NOMO-1 treated with dmso at 0.1 percent for 144 hours (cell line): ENCODE measurements around the gene GPX3.

Source experiments
- DNase-seq: peaks from one replicate; lab custom pipeline; 2025; ENCODE audit not compliant: unreplicated experiment; lab: John Stamatoyannopoulos, UW

The GPX3 gene, protein sequence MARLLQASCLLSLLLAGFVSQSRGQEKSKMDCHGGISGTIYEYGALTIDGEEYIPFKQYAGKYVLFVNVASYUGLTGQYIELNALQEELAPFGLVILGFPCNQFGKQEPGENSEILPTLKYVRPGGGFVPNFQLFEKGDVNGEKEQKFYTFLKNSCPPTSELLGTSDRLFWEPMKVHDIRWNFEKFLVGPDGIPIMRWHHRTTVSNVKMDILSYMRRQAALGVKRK

DNA sequence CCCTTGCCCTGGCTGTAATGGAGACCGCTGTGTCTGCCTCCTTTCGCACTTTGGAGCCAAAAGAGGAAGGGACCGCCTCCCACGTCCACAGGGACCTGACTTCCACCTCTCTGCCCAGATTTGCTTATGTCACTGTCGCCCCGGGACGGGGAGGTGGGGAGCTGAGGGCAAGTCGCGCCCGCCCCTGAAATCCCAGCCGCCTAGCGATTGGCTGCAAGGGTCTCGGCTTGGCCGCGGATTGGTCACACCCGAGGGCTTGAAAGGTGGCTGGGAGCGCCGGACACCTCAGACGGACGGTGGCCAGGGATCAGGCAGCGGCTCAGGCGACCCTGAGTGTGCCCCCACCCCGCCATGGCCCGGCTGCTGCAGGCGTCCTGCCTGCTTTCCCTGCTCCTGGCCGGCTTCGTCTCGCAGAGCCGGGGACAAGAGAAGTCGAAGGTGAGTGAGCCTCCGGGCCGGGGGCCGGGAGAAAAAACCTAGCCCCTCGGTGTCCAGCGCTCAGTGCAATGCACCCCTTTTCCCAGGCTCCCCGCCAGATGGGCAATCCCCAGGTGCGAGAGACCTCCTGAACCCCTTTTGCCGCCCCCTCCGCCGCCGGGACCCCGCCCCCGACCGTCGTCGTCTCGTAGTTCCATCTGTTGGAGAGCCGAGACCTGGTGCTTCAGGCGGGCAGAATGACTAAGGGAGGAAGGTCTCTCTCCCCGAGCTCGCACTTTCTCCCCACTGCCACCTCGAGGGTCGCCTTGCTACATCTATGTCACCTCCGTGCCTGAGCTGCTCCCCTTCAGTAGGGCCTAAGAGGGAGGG, at the start of gene GPX3:
Gene GPX3 (plus strand): TSS at position 288 of the 807 bp plus-strand sequence. CDS start 64 bp downstream, at position 352.
- DNase-seq, result peak; percentile 89

DNA sequence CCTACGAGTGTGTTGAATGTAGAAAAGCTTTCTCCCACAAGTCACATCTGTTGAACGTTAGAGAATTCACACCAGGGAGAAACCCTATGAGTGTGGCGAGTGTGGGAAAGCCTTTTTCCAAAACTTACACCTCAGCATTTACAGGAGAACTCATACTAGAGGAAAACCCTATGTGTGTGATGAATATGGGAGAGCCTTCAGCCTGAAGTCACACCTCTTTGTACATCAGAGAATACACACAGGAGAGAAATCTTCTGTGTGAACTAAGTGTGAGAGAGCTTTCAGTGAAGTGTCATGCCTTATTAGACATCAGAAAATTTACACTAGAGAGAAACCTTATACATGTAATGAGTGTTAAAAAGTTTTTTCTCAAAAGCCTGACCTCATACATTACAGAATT, 41.8 kb upstream of the GPX3 start:
- DNase-seq, result no peak

DNA sequence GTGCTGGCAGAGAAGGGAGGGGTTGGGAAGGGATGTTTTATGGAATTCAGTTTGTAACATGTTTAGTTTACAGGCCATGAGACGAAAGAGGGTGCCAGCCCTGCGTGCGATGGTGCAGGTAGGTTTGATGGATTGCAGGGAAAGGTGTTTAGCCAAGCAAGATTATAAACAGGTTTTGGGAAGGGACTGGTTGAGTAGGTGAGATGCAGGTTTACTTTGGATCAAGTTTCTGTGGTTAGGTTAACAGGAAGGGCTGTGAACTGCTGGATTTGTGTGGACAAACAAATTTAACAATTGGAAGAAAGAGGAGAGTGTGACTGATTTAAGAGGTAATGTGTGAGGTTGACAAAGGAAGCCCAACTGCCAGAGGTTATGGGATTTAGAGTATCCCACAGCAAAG, 32.6 kb upstream of the GPX3 start:
- no peak for DNase-seq

DNA sequence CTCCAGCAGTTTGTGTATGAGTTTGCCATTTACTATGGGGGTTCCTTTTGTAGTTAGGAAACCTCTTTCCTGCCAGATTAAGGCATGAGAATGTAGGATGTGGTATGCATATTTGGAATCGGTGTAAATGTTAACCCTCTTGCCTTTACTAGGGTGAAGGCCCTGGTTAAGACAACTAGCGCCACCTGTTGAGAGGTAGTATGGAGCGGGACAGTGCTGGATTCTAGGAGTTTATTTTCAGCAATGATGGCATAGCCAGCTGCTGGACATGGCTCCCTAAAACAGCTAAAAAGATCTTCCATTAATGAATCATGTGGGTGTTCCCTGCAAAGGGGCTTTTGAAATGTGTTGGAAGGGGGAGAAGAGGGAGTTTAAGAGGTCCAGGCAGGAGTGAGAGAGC, 30.7 kb upstream of the GPX3 start:
- DNase-seq, result no peak

DNA sequence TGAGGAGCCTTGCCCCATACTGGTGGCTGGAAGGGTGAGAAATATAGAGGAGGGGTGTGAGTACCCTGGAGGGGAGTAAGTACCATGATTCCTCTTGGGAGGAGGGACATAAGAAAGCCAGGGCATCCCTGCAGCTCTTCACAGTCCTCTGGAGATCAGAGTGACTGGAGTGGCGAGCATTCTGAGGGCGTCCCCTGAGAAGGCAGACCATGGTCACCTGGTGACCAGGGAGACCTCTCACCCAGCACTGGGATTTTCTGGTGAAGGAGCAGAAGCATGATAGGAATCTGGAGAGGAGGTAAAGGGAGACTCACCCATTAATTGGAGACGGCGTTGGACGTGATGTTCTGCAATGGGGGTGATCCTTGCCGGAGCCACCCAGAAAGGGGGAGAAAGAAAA, 27.7 kb upstream of the GPX3 start:
- DNase-seq, result no peak

DNA sequence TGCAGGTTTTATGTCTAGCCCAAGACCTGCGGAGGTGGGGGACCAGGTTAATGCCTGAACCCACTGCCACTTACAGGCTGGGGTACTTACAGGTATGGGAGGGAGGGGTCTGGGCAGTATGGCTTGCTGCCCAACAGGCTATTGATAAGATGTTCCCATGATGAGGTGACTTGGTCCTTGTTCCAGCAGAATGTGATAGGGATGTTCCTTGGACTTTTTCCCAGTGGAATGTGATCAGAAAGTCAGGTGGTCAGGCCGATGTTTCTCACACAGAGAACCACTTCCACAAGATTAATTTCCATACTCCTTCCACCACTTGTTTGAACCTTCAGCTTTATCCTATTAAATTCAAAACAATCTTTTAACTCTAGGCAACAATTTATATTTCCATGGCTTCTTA, 27.0 kb upstream of the GPX3 start:
- no peak for DNase-seq

DNA sequence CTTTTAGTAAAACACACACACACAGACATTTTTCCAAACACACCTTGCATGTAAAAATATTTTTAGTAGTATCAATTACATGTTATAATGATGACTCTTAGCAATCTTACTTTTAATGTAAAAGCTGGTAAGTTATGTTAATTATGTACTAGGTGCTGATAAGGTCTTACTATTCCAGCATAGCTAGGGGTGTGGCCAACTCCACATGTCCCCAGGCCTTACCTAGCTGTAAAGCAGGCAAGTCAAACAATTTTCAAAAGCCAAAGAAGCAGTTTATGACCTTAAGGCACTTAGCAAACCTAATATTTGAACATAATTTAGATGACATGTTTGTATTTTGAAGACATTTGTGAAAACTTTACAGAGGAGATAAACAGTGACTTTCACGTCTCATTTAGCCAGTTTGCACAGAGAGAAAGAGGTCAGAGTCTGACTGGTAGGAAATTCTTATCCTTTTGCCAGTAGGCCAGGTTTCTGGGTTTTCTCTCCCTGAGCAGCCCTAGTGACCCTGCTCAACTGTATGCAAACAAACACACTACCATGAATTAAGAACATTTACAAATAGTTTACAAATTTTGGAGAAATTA, 26.5 kb upstream of the GPX3 start:
- no peak for DNase-seq

DNA sequence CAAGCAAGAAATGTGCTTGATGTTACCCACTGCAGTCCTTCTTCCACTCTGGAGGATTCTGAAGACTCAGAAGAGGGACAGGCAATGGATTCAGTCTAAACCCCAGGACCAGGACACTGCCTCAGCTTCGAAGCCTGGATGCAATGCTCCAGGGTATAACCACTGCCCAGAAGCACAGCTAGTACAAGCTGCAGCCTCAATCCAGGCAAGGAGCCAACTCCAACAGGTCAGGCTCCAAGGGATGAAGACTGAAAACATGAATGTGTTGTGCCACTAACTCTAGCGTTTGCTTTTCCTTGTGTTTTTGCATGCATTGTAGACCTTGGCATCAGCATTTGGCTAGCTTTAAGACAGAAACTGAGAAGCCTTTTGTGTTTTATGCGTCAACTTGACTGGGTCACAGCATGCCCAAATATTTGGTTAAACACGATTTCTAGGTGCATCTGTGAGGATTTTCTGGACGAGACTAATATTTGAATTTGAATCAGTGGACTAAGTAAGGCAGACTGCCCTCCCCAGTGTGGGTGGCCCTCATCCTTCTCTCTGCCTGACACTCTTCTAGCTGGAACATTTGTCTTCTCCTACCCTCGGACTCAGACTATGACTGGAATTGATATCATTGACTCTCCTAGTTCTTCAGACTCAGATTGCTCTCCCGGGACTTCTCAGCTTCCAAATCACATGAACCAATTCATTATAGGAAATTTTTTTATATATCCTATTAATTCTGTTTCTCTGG, 20.5 kb upstream of the GPX3 start:
- no peak for DNase-seq

DNA sequence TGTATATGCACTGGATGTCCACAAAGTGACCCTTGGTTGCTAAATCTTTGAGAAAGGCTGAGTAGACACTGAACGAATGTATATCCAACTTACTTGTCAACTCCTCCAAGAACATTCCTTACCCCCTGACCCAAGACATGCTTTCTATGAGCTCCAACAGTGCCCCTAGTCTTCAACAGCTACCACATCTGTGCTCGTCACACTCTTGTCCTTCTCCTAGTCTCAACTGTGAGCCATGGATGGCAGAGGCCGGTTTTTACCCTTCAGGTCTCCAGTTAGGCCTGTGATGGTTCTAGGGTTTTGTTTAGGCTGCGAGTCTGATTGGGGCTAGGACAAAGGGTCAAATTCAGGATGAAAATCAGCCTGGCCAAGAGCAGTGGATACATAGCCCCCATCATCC, 19.0 kb upstream of the GPX3 start:
- DNase-seq, result no peak

DNA sequence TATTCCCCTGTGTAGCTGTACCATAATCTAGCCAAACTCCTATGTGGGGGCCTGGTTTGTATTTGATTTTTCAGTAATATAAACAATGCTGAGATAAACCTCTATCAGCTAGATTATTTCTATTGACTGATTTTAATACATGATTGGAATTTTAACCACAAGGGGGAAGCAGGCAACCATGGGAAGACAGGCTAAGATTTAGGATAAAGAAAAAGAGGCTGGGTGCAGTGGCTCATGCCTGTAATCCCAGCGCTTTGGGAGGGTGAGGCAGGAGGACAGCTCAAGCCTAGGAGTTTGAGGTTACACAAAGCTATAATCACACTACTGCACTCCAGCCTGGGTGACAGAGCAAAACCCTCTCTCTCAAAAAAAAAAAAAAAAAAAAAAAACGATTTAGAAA, 18.1 kb upstream of the GPX3 start:
- DNase-seq, result no peak

DNA sequence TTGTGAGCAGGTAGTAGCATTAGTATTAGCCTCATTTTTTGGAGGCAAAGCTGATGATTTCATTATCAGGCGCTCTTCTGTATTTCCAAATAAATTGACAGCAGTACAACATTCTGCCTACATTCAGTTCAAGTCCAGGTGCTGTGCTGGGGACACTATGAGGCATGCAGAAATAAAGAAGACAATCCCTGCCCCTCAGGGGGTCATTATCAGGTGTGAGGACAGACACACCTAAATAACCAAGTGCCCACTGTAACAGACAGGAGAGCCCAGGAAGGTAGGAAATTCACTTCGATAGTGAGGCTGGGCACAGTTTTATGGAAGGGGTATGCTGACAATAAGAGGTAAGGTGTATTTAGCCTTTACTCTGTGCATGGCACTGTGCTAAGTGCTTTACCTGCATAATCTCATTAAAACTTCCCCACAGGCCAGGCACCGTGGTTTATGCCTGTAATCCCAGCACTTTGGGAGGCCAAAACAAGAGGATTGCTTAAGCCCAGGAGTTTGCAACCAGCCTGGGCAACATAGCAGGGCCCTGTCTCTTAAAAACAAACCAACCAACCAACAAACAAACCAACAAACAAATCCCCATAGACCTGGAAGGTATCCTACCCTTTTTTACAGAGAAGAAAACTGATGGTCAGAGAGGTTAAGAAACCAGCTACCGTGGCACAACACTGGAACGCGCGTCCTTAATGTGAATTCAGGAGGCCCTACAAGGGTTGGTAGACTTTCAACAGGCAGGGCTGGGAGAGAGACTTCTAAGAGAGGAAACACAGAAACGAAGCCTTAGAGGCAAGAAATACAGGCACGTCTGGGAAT, 17.5 kb upstream of the GPX3 start:
- DNase-seq, result no peak

DNA sequence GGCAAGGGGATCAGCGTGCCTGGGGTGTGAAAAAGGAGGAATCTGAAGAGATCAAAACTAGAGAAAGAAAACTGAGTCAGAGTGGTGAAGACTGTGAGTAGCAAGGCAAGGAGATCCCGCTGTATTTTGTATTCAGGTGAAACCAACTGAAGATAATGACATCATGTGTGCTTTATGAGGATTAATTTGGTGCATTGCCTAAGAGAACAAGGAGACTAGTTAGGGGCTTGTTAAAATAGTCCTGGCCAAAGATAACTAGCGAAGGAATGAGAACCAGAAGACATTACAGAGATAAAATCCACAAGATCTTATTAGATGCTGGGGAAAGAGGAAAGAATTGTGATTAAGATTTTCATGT, 16.9 kb upstream of the GPX3 start:
- DNase-seq, result no peak

DNA sequence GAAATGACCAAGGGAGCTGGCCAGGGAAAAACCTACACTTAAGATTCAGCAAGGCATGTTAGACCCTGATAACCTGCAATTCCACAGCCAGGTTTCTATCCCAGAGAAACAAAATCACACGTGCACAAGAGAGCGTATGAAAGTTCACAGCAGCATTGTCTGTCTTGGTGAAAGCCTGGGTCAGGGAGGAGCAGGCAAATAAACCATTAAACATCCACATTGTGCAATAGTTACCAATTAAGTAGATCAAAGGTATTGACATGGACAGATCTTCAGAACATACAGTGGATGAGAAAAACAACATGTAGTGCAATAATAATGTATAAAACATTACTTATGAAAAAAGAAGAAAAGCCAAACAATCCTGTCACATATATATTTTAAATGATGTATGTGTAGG, 15.9 kb upstream of the GPX3 start:
- DNase-seq, result no peak

DNA sequence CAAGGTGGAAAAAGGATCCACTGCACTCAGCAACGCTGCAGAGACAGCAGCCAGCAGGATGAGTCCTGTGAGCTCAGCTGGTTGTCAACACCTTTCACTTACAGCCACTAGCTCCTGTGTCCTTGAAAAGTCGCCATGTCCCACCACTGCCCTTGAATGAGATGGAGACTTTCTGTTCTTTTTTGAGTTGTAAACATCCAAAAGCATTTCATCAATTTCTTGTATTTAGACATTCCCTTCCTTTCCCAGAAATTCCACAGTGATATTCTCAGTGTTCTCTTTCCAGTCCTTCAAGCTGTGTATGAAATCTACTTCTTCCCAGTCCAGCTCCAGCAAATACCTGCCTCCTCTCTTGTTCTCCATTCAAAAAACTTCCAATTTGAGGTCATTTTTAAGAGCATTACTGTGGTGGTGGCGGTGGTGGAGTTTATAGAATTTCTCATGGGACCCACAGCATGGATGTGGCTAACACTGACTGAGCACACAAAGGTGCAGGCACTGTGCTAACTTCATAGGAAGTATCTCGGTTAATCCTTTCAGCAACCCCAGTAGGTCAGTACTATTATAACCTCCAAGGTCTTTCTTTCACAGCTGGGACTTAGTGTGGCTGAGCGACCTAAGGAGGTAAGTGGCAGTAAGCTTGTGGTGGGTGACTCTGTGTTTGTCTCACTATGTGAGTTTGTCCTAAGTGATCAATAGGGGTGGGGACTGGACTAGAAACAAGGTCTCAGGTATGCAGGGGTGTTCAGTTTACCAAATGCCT, 15.0 kb upstream of the GPX3 start:
- DNase-seq, result no peak

DNA sequence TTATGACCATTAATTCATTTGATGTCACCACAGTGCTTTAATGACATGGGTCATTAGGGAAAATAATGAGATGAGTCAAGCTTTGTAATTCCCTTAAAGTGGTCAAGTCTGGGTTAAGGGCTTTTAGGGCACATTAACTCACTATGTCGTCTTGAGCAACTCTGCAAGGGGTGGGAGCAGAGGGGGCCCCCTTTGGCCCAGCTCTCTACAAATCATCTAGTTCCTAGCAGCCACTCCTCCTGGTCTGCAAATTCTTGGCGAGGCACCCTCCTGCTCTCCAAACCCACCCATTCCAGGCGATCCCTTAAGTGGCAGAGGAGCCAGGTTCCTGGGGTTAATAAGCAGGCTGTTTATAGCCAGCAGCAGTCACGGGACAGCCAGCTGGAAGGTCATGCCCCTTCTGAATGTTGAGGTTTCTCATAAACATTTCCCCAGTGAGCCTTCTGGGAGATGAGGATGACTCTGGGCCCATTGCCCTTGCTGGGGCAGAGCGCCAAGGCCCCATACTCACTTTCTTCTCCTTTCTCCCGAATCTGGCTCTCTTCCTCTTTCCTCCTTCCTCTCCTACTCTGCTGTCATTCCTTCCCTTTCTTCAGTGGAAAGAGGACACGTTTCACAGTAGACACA, 14.3 kb upstream of the GPX3 start:
- no peak for DNase-seq

DNA sequence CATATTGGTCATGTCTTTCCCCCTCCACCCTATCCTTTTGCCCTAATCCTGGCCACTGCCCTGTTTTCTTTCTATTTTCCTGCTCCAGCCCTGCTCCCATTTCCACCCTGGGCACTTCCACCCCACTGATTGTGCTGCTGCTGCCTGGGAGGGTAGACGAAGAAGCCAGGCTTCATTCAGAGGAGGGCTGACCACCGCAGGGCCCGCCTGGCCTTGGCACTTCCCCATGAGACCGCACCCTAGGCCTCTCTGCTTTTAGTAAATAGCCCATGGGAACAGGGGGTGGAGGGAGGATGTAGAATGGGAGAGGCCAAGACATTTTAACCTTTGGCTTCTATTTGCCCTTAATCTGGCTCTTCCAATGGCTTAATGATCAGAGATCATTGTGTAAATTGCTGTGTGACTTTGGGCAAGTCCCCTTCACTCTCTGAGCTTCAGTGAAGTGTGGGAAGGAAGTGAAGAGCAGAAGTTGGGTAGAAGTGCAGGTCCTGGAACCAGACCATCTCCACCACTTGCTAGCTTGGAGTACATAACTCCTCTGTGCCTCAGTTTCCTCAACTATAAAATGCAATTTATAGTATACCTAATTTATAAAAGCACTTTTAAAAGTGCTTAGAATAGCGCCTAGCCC, 13.6 kb upstream of the GPX3 start:
- no peak for DNase-seq

DNA sequence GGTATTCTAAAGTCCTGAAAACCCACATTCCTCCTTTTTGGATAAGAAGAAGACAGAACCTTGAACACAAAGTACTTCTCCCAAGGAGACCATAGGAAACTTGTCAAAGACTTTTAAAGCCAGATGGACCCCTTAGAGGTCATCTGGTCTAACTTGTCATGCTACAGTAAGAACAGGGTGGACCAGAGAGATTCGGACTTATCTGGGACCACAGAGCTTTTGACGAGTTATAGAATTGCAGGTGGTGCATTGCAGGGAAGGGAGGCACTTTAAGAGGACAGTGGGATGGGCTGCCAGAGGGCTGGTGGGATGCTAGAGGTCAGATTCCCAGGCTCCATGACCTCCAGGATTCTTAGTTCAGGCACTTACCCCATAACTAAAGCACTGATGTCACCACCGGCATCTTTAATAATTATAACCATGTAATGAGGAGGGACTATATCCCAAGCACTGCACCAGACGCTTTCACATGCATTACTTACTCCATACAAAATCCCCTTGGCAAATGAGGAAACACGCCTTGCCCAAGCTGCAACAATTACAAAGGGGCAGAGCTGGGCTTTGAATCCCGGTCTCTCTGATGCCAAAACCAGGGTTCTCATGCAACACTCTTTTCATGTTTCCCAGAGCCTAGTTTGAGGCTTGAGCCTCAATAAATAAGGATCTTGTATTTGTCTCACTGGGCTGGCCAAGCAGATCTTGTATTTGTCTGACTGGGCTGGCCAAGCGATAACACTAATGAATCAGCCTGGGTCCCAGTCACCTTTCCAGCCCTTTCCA, 12.8 kb upstream of the GPX3 start:
- no peak for DNase-seq

DNA sequence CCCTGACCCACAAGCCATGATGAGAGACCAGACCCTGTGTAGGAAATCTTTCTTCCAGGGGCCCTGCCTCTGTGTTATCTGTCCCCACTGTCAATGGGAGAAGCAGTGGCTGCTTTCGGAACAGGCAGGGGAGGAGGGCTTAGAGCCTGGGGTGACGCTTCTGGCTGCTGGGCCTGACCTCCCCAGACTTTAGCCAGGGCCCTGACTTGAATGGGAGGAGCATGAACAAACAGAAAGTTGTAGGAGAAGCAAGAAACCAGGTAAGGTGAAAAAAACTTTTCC, 12.2 kb upstream of the GPX3 start:
- no peak for DNase-seq

DNA sequence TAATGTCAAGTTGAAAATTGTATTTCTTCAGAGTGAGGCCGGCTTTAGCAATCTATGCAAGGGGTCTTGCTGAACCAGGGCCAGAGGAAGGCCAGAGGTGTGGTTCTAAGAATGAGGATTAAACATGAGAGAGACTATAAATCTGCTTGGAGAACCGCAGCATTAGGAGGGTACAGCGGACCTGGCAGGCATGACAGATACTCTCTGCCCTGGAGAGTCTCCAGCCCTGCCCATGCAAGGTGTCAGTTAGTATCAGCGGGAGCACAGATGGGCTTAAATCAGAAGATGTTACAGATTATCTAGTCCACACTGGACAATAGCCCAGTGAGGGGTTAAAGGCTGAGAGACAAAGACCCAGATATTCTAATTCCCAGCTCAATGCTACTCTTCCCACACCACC, 11.5 kb upstream of the GPX3 start:
- DNase-seq, result no peak
